Measurements from ENCODE around the gene NFASC.

The NFASC gene

DNA sequence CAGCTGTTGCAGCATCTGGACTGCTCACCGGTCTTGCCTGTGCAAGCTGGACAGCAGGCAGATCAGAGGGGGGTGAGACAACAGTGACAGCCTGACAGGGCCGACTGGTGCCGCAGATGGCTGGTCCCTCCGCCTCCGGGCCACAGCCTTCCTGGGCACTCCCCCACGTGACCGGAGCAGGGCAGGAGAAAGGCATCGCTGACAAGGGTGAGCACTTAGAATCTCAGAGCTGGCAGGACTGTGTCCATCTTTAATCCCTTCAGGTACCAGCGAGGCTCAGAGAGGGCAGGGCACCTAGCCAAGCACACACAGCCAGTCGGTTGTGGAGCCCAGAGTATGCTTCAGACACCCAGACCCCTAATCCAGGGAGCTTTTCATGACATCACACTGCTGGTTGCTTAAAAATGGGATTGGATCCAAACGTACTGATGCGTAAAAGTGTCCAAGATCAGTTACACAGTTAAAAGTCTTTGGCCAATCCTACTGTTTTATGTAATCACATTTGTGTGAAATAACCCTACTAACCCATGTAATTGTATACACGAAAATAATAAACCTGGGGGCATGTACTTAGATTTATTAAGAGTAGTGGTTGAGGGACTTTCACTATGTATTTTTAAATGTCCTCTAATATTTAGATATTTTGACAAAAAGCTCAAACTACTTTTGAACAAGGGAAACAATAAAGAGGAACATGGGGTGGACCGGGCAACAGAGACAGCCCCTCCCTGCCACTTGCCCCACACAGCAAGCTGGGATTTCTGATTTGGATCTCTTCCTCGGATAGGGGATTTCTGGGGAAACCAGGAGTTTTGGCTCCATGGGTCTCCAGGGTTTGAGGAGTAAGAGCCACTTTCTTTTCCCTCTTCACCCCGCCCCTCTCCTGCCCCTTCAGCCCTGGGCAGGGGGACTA lies 171.6 kb downstream of the NFASC start:
- no peak for ATAC-seq
- DNase-seq, result no peak

DNA sequence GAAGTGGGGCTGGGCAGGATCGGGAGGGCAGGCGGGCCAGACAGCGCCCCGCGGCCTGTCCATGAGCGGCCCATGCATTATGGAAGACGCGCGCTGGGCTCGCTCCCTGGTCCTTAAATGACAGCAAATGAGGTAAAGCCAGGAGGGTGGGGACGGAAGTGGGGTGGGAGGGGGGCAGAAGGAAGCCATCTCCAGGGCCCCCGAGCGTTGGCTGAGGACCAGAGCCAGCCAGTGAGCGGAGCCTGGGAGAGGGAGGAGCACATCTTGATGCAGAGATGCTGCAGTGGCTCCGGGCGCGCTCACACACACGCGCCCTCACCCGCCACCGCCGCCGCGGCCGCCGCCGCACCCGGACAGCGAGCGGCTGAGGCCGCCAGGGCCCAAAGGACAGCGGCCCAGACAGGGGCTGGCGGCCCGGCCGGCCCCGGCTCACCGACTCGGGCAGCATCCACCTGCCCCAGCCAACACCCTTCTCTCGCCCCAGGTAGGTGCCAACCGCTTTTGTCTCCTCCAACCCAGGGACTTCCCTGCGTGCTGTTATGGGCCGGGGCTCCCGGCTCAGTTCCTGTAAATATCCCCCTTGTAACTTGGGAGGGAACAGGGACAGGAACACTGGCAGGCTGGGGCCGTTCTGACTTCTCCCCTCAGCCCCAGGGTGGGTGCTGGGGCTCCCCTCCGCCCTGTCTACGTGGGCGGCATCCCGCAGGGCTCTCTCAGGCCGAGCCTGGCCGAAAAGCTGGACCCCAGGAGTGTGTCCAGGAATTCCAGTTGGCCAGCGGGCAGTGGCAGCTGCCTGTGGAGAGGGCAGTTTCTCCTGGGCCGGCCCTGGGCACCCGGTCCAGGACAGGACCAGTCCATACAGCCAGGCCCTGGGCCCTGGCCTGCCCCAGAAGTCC lies 172.5 kb downstream of the NFASC start, which contains the start of gene CNTN2:
Gene CNTN2 (plus strand): TSS at position 302 of the 896 bp plus-strand sequence. CDS start 9,974 bp downstream, outside the sequence.
- ATAC-seq (no peak), DNase-seq (no peak)

DNA sequence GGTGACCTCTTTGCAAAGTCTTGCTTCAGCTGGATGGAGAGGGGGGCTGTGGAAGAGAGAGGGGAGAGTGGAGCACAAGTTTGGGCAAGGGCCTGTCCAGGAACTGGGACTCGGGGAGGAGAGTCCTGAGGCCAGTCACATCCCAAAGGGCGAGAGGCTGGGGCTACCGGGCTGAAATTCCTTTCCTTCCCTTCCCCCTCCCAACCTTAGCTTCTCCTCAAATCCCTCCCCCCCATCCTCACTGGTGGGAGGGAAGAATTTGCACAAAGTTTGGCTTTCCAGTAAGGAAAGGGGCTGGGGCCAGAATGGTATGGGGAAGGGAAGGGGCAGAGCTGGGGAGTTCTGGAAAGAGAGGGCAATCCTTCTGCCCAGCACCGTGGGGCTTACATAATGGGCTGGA lies 173.2 kb downstream of the NFASC start:
- ATAC-seq, result no peak

DNA sequence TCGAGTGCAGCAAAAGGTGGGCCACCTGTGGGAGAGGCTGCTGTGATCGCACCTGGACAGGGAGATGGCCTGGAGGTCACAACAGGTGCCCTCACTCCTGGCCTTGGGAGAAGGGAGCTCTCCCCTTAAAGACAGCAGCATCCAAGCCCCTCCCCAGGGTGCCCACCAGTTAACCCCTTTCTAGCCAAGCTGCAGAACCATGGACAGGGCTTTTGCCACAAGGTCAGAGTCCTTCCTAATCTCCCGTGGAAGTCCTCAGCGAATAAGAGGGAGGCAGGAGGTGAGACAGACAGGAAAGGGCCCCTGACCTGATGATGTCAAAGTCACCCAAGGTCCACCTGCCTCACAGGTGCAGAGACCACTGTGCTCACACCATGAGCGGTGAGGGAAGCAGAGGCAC lies 174.1 kb downstream of the NFASC start:
- no peak for ATAC-seq

More for the DNA sequence above, 173.2 kb downstream of the NFASC start:
- no peak for DNase-seq

DNA sequence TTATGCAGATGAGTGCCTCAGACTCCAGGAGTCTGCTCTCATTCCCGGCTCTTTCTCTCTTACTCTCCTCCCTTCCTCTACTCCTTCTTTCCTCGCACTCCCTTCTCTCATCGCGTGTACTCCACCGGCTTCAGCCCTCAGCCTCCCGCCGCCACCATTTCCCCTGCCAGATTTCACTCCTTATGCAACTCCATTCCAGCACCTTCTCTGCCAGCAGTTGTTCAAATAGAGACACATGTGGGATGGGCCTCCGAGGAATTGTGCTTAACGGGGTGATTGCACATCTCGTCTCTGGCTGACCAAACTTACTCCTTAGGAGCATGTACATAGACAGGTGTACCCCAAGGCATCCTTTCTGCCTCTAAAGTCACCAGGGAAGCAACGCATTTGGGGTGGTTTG lies 174.5 kb downstream of the NFASC start:
- ATAC-seq (no peak), DNase-seq (no peak)

More for the DNA sequence above, 174.1 kb downstream of the NFASC start:
- no peak for DNase-seq

DNA sequence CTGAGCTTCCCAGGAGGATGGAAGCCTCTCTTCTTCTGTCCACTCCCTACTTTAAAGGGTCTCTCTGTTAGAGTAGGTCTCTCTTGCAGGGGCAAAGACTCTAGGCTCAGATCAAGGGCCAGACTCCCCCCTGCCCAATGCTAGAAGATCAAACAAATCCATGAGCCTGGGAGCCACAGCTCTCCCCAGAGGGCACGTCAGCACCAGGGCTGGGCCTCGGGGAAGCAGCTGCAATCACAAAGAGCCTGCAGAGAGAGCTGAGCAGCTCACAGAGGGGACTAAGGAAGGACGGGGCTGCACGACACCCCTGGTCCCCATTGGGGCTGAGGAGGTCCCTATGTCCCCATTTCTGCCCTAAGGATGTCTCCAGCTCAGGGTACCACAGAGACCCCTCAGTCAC lies 176.2 kb downstream of the NFASC start:
- no peak for DNase-seq
- no peak for ATAC-seq

DNA sequence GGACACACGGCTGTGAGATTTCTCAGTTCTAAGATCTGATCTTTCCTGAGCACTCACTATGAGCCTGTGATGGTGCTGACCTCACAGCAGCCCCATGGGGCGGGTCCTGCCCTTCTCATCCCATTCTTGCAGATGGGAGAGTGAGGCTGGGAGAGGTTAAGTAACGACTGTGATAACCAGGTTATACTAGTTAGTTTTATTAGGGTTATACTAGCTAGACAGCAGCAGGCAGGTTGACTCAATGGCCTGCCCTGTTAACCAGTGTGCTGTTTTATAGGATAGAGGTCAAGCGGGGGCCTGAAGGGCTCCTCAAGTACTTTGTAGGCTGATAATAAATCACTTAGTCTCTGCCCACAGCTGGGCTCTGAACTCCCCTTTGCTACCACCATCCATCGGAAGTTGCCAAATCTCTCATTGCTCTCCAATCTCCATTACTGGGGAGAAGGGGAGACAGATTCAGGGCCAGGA lies 177.1 kb downstream of the NFASC start:
- no peak for ATAC-seq

DNA sequence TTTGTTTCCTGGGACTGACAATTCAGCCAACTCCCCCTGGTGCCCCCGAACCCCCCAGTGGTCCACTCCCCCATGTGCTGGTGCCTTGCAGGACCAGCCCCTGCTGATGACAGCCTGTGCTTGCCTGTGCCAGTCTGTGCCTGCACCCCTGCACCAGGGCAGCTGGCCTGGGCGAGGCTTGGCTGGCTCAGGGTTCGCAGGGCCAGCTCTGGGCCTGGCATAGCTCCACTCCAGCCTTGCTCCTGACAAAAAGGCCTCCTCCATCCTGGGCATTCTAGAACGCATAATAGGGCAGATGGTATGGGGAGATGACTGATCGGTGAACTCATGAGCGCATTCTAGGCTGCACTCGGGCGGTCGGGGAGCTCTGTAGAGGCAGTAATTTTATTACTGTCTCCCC lies 177.7 kb downstream of the NFASC start:
- DNase-seq, result no peak
- ATAC-seq, result no peak

More for the DNA sequence above, 177.1 kb downstream of the NFASC start:
- no peak for DNase-seq

DNA sequence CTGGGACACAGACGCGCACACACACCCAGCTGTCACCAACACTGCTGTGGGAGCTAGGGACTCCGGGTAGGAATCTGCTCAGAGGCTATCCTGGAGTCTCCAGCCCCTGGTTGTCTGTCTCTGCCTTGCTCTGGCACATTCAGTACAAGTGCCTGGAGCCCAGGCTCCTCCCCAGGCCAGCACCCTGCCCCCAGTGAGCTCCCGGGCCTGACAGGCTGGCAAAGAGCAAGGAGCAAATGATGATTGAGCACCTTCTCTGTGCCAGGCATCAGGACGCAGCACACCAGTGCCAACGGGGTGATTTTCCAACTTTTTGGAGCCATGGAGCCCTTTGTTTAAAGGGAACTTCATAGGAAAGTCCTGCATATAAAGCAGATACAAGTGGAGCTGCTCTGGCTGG lies 178.8 kb downstream of the NFASC start:
- no peak for ATAC-seq
- DNase-seq, result no peak

DNA sequence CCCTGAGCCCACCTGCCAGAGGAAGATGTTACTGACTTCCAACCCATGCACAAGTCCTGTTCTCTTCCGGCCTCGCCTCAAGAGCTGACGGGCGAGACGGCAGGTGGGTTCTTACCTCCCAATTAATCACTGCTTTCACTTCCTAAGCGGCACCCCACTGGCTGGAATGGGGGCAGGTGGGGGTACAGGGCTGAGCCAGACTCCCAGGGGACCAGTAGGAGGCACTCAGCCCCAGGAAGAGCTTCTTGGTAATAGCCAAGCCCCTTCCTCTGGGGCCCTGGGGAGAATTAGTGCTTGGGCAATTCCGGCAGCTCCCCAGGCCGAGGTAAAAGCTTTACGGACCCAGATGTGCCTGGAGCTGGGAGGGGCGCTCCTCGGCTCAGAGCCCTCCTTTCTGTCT lies 182.0 kb downstream of the NFASC start:
- DNase-seq, result no peak

DNA sequence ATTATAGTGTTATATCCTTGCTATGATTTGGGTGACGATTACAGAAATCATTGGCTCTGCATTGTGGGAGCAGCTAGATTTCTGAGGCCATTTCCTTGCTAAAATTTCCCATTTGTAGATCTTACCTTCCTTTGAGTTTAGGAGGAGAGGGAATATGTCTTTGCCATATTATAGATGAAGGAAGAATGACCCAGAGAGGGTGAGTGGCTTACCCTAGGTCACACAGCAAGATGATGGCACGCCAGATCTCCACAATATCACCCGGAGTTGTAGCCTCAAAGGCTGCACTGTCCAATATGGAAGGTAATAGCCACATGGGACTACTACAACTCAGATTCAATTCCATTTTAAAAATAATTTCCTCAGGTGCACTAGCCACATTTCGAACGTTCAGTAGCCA lies 182.6 kb downstream of the NFASC start:
- DNase-seq, result no peak
- ATAC-seq, result no peak

More for the DNA sequence above, 182.0 kb downstream of the NFASC start:
- no peak for ATAC-seq

DNA sequence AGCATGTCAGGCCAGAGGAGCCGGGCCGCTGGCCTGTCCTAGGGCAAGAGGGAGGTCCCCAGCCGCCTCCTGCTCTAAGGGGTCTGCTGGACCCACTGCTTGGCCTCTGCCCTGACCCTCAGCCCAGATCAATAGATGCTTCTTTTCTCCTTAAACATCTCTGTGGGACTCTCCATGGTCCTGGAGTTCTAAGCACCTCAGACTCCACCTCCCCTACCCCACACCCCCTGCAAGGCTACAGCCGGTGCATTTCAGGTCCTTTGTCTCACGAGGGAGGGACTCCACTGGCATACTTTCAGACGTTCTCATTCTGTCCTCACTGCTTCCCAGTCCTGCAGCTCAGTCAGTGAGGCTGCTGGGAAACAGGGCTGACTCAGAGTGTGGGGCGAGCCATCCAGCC lies 183.4 kb downstream of the NFASC start:
- ATAC-seq (no peak), DNase-seq (no peak)

DNA sequence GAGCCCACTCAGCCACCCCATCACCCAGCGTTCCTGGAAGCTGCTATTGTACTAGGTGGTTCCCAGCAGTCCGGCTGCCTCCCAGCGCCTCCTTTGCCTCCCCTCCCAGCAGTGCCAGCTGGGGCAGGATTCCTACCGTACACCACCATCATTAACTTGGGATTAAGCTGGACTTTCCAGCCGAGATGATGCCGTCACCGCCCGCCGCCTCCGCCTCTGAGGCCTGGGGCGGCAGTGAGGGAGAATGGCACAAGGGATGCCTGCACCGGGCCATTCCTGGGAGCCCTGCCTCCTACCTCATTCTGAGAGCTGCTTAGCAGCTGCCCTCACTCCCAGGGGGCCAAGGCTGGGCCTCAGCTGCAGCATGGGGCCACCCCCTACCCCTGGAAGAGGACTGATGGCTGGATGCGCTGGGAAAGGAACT lies 185.5 kb downstream of the NFASC start:
- no peak for ATAC-seq
- no peak for DNase-seq

DNA sequence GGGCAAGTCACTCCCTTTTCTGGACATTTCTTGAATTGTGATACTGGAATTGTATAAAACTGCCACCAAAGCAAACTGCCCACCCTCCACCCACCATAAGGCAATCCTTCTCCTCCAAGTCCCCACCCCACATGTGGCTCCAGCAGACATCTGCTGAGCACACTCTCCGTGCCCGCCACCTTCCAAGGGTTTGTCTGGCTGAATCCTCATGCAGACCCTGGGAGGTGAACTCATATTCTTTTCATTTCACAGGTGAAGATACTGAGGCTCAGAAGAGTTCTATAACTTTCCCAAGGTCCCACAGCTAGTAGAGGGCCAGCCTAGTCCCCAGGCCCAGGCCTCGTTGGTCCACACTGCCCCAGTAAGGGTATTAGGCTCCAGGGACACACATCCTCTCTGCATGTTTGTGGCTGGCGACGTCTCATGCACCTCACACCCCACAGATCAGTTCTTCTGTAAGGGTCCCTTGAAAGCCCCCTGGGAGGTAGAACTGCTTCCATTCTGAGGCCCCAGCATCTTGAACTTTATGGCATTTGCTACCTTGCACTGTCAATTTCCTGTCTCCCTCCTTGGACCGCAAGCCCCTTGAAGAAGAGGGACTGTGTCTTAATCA lies 186.4 kb downstream of the NFASC start:
- no peak for ATAC-seq
- DNase-seq, result no peak

DNA sequence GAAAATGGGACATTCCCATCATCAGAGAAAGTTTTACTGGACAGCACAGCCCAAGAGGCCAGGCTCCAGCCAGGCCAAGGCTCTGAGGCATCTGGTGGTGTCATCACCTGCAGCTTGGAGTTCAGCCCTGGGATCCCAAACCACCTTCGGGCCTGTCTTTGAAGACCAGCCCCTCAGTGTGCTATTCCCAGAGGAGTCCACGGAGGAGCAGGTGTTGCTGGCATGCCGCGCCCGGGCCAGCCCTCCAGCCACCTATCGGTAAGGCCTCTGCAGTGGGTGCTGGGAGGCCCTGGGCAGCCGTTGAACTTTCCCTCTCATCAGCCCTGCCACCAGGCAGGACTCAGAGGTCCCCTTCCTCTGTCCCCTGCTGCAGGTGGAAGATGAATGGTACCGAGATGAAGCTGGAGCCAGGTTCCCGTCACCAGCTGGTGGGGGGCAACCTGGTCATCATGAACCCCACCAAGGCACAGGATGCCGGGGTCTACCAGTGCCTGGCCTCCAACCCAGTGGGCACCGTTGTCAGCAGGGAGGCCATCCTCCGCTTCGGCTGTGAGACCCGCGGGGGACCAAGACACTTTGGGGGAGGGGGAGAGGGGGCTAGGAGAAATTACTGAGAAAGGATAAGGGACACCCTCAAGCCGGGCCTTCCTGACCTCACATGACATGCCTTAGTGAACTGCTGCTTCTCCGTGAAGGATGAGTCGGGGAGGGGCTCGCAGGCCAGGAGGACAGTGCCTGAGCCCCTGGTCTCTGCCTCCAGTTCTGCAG lies 187.3 kb downstream of the NFASC start:
- no peak for ATAC-seq
- DNase-seq, result no peak

DNA sequence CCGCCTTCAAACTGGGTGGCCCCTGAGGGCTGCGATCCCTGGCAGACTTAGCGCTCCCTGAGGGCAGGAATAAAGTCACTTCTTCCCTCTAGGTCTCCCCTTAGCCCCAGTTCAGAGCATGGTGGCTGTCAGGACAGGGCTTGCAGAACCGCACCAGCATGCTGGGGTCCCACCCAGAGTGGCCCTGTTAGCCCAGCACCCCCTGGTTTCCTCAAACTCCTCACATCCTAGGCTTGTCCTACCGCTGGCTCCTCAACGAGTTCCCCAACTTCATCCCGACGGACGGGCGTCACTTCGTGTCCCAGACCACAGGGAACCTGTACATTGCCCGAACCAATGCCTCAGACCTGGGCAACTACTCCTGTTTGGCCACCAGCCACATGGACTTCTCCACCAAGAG lies 188.2 kb downstream of the NFASC start:
- ATAC-seq (no peak), DNase-seq (no peak)

DNA sequence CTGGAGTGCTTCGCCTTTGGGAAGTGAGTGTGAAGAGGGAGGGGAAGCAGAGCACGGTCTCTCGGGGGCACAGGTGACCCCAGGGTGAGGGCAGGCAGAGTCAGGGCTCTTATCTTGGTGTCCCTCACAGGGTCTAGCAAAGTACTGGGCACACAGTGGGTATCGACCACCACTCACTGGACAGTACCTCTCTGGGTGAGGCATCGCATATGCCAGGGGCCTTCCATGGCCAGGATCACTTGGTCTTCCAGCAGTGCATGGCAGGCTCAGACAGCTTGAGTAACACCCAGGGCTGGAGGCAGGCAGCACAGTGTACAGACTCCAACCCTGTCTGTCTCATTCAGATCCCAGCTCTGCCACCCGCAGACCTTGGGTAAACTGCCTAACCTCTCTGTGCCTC lies 189.0 kb downstream of the NFASC start:
- ATAC-seq (no peak), DNase-seq (no peak)

DNA sequence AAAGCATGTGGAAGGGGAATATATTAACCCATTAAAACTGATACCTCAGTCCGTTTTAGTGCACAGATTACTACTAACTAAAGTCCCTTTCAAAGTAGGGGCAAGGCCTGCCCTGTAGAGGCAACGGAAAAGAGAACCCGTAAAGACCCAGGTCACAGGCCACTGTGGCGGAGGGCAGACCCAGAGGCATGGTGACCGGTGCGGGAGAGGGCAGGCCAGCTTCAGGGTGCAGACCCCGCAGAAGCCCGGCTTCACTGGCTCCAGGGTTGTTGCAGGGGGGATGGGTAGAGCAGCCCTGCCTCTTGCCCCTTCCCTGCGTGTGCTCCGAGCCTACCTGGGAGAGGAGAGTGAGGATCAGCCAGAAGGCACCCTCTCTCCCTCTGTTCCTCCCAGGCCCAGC lies 190.1 kb downstream of the NFASC start:
- ATAC-seq (no peak), DNase-seq (no peak)

DNA sequence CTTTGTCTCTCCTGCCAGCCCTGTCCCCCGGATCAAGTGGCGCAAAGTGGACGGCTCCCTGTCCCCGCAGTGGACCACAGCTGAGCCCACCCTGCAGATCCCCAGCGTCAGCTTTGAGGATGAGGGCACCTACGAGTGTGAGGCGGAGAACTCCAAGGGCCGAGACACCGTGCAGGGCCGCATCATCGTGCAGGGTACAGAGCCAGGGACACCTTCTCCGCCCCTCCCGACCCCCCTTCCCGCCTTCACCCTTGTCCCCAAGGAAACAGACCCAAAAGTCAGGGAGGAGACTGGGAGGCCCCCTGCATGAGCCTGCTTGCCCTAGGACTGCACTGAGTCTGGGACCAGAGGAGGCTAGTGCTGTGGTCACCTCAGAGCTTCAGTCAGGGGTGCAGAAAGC lies 190.6 kb downstream of the NFASC start:
- ATAC-seq, result no peak
- no peak for DNase-seq

DNA sequence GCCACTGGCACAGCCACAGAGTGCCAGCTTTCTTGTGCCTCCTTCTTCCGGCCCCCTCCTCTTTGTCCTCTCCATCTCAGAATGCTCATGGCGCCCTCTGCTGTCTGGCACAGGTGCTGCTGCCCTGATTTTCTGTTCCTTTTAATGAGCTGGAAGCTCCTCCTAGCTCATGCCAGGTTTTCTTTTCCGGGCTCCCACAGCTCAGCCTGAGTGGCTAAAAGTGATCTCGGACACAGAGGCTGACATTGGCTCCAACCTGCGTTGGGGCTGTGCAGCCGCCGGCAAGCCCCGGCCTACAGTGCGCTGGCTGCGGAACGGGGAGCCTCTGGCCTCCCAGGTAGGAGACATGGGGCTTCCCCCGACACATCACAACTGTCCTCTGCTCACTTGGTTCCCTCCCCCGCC lies 191.0 kb downstream of the NFASC start:
- ATAC-seq (no peak), DNase-seq (peak; percentile 78)

DNA sequence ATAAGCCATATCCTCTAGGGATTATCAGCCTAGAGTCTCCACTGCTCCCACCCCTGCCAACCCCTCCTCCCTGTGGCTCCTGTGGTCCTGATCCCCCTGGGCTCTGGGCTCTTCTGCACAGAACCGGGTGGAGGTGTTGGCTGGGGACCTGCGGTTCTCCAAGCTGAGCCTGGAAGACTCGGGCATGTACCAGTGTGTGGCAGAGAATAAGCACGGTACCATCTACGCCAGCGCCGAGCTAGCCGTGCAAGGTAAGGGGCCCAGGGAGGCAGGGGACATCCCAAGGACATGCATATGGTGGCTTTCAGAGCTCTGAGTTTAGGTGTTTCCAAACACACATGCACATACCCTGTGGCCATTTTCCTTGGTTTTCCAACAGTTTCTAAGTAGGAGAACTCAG lies 191.7 kb downstream of the NFASC start:
- ATAC-seq (no peak), DNase-seq (no peak)

DNA sequence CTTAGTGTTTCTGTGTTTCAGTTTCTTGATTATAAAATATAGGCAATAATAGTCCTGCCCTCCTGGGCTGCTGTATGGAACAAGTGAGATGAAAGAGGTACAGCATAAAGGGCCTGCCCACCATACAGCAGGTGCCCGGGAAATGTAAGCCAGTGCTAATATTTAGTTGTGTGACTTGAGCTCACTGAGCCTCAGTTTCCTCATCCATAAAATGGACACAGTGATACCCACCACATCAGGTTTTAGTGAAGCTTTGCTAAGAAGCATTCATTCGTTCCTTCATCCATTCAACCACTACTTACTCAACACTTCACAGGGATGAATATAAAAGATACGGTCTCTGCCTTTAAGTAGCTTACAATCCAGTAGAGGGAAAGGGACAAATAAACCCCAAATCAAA lies 192.2 kb downstream of the NFASC start:
- DNase-seq (no peak), ATAC-seq (no peak)

Measured in stimulated activated naive CD8-positive, alpha-beta T cell treated with anti-CD3 and anti-CD28 coated beads, Interleukin-15, Interleukin-2, amounts not matched to agents 100 U/mL and 50 U/mL, for 24 hours (primary cell).